Kidney epithelial cell (primary cell): ENCODE measurements around the gene SLX4IP. TPM values are rescaled to one million over a fixed set of nuclear protein-coding genes. Genes with fewer than 3 reads are reported as not detected.

ENCODE experiments used
- DNase-seq: peaks from one replicate; pipeline ENCODE4 v3.0.0-alpha.2; 2010; ENCODE audit warnings: low read depth
- H3K27me3 ChIP-seq: 2 replicates; pipeline ENCODE4 v1.6.0; 2011; ENCODE audit warnings: low read length; ENCODE audit not compliant: control insufficient read depth, insufficient read depth
- H3K36me3 ChIP-seq: 2 replicates; pipeline ENCODE4 v1.5.1; 2011; ENCODE audit warnings: low read length; ENCODE audit not compliant: control insufficient read depth, insufficient read depth
- H3K4me3 ChIP-seq: 2 replicates; pipeline ENCODE4 v1.5.1; 2011; ENCODE audit warnings: low read depth, mild to moderate bottlenecking, control low read depth, low read length
- total RNA-seq: library from RNA; depleted of rRNA; stranded (reverse); fragments of >200 nt; gene quantifications from 2 replicates; pipeline ENCODE4 v1.2.3, GENCODE V29; 2015
- TF ChIP-seq, protein P1 (sequence below): IDR thresholded peaks from 2 replicates; pipeline ENCODE4 v1.5.1; 2011; ENCODE audit warnings: mild to moderate bottlenecking, moderate library complexity, low read length, control low read depth, inconsistent platforms; ENCODE audit not compliant: insufficient read depth, poor library complexity, severe bottlenecking

The SLX4IP gene
- total RNA-seq, 1 donor from 2014 or later: 5.8 TPM

DNA sequence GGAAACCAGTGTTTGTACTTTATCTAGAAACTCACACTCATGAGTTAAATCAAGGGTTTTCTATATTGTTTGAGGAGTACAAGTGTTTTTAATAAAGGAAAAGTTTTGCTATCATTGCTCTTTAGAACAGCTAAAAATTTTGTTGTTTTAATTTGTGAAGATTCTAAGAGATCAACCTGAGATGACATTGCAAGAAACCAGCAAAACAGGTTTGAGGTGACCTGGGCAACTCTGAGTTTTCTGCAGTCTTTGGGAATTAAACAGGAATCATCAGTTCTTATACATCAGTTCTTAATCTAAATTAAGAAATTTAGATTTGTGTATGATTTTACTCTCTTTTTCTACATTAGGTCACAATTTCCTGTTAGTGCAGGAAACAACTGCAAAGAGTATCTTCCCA is 124.2 kb downstream of the SLX4IP start:
- TF ChIP-seq, protein P1, sequence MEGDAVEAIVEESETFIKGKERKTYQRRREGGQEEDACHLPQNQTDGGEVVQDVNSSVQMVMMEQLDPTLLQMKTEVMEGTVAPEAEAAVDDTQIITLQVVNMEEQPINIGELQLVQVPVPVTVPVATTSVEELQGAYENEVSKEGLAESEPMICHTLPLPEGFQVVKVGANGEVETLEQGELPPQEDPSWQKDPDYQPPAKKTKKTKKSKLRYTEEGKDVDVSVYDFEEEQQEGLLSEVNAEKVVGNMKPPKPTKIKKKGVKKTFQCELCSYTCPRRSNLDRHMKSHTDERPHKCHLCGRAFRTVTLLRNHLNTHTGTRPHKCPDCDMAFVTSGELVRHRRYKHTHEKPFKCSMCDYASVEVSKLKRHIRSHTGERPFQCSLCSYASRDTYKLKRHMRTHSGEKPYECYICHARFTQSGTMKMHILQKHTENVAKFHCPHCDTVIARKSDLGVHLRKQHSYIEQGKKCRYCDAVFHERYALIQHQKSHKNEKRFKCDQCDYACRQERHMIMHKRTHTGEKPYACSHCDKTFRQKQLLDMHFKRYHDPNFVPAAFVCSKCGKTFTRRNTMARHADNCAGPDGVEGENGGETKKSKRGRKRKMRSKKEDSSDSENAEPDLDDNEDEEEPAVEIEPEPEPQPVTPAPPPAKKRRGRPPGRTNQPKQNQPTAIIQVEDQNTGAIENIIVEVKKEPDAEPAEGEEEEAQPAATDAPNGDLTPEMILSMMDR: no peak
- DNase-seq: no peak
- Histone ChIP-seq H3K36me3 (no peaks in the 10 kb centered on the region), H3K4me3 (no peak overlapping the region), H3K27me3 (no peaks in the 10 kb centered on the region)

DNA sequence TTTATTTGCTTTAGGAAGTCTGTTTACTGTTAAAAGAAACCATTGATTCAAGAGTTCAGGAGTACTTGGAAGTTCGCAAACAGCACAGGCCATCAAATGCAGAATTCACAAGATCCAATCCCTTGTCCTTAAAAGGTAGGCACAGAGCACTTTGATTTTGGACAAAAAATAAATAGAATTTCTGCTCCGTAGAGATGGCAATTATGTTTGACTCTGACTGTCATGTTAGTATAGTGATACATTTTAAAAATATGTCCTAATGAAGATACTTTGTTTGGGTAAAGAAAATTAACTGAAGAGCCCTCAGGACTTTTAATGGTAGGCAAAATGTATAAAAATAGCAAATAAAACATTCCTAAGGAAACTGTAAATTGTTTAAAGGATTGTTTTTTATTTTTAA is 125.6 kb downstream of the SLX4IP start:
- H3K27me3 ChIP-seq: no peaks in the 10 kb centered on the region
- TF ChIP-seq, protein P1: no peak
- no peaks in the 10 kb centered on the region for H3K36me3 ChIP-seq
- H3K4me3 ChIP-seq: no peak overlapping the region
- DNase-seq: no peak

DNA sequence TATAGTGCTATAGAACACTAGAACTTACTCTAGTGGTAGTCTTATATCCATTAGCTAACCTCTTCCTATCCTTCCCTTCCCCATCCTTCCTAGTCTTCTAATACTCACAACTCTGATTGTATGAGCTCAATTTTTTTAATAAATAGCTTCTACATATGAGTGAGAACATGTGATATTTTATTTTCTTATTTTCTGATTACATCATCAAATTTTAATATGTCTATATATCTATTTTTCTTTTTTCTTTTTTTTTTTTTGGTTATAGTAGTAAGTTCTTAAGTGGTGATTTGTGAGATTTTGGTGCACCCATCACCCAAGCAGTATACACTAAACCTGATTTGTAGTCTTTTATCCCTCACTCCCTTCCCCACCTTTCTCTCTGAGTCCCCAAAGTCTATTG is 126.2 kb downstream of the SLX4IP start:
- Histone ChIP-seq H3K36me3 (no peaks in the 10 kb centered on the region), H3K4me3 (no peak overlapping the region), H3K27me3 (no peaks in the 10 kb centered on the region)
- TF ChIP-seq, protein P1: no peak
- no peak for DNase-seq

DNA sequence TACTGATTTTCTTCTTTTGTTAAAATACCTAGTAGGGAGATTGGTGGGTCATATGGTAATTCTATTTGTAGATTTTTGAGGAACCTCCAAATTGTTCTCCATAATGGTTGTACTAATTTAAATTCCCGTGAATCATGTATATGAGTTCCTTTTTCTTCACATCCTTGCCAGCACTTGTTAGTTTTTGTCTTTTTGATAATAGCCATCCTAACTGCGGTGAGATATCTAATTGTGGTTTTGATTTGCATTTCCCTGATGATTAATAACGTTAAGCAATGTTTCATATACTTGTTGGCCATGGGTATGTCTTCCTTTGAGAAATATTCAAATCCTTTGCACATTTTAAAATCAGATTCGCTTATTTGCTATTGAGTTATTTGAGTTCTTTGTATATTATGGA is 127.8 kb downstream of the SLX4IP start:
- Histone ChIP-seq H3K27me3 (no peaks in the 10 kb centered on the region), H3K36me3 (no peaks in the 10 kb centered on the region), H3K4me3 (no peak overlapping the region)
- TF ChIP-seq, protein P1: no peak
- DNase-seq: no peak

DNA sequence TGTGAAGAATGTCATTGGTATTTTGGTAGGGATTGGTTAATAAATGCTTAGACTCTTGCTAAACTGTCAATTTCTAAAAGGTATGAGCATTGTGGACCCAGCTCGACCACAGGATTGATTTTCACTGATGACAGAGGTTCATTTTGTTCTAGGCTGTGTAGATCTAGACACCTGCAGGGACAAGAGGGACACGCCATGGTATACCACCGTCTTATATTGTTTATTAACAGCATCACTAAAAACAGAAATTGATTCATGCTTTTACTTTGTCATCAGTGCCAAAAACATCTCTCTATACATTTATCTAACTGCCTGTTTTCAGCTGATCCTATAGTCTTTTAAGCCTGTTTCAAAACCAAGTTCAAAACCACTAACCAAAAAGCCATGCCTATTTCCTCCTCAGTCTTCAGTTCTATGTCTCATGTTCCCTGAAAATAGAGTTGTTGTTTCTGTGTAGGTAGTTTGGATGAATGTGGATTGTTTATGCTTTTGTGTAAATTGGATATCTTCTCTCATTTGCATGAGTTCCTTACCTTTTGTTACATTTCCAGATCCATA is 128.9 kb downstream of the SLX4IP start:
- no peaks in the 10 kb centered on the region for H3K27me3 ChIP-seq
- no peak for DNase-seq
- no peaks in the 10 kb centered on the region for H3K36me3 ChIP-seq
- TF ChIP-seq, protein P1: no peak
- H3K4me3 ChIP-seq: no peak overlapping the region

DNA sequence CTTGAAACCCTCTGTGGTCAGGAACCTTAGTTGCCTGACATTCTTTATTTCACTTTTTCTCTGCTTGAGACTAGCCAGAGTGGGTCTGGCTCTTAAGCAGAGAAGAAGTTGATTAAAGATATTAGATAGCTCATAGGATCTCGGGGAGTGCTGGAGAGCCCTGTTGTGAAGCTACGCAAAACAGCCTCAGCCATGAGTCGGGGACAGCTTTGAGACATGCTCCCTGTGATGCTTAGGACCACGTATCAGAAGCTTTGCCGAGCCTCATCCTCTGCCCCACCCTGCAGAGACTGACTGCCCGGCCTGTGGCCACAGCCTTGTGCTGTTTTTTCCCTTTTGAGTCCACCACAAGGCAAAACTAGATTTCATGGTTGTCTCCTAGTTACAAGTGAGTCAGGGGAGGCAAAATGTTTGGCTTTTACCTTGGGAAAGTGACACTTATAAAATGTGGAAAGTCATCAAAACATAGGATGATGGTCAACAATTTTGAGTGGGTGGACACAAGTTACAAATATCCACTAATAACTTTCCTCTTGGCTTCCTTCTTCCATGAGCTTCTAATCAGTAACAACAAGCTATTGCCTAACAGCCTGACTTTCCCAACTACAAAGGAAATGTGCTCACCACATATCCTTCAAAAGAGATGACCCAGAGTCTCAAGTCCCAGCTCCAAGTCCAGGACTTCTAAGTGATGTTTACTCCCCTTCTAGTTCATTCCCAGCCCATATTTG is 130.3 kb downstream of the SLX4IP start:
- no peak for DNase-seq
- TF ChIP-seq, protein P1: no peak

More for the DNA sequence above, 130.3 kb downstream of the SLX4IP start:
- Histone ChIP-seq H3K36me3 (no peaks in the 10 kb centered on the region), H3K4me3 (no peak overlapping the region), H3K27me3 (no peaks in the 10 kb centered on the region)
